ENCODE measurements around the gene OMP.

GRCh38 chr11:77106759-77107158 is 4.1 kb downstream of the OMP start:
- TF ChIP-seq CTCF (conservative IDR thresholded peaks at IDR 0.05; ENCODE audit: low read depth, low read length): no peak
- no peak for TF ChIP-seq POLR2A (IDR thresholded peaks at IDR 0.05; ENCODE audit: low read depth, low read length)
- no peak for TF ChIP-seq CHD1 (IDR thresholded peaks at IDR 0.05; ENCODE audit: low read depth, low read length)
- TF ChIP-seq RAD21 (IDR thresholded peaks at IDR 0.05; ENCODE audit: low read length): no peak
- no peak for TF ChIP-seq FOS (IDR thresholded peaks at IDR 0.05; ENCODE audit: low read depth, low read length)
- no peak for TF ChIP-seq ELK1 (IDR thresholded peaks at IDR 0.05; ENCODE audit: borderline replicate concordance, low read depth, low read length)
- TF ChIP-seq MAZ (IDR thresholded peaks at IDR 0.05; ENCODE audit: borderline replicate concordance, low read depth, low read length): no peak
- no peak for TF ChIP-seq RFX5 (IDR thresholded peaks at IDR 0.05; ENCODE audit: low read depth, low read length)
- TF ChIP-seq NFE2L2 (IDR thresholded peaks at IDR 0.05; ENCODE audit: low read depth, low read length): no peak
- no peak for TF ChIP-seq SMC3 (IDR thresholded peaks at IDR 0.05; ENCODE audit: low read depth, low read length)

Data from IMR-90 (cell line).